ENCODE data around the gene VWA8. TPM values are rescaled to one million over a fixed set of nuclear protein-coding genes. Genes with fewer than 3 reads are reported as not detected.

VWA8 gene
- total RNA-seq, 2 experiments from 2014 or later = 18.6 to 21.1 TPM

- Mint-ChIP-seq H3K4me3 (no peak overlapping the region), H3K27ac (no peak overlapping the region), H3K9me3 (no peaks in the 10 kb centered on the region), H3K36me3 (peaks cover 3% of the 10 kb centered on the region), H3K4me1 (no peaks in the 10 kb centered on the region), H3K27me3 (no peaks in the 10 kb centered on the region)
- POLR2A ChIA-PET = no interaction called here
- no peak for ATAC-seq (ENCODE audit: low read depth)
- no peak for DNase-seq
Observed at GRCh38 chr13:41782086-41782485, 178.8 kb downstream of the VWA8 start.

- ATAC-seq (ENCODE audit: low read depth) = no peak
- H3K27me3 Mint-ChIP-seq = no peaks in the 10 kb centered on the region
- H3K9me3 Mint-ChIP-seq = no peaks in the 10 kb centered on the region
- peaks cover 3% of the 10 kb centered on the region for H3K36me3 Mint-ChIP-seq
- POLR2A ChIA-PET = no interaction called here
- no peak overlapping the region for H3K4me3 Mint-ChIP-seq
- no peak for DNase-seq
- H3K4me1 Mint-ChIP-seq = no peaks in the 10 kb centered on the region
- H3K27ac Mint-ChIP-seq = no peak overlapping the region
Observed at GRCh38 chr13:41780715-41781706, 179.9 kb downstream of the VWA8 start.

- Mint-ChIP-seq H3K36me3 (peaks cover 6% of the 10 kb centered on the region), H3K27me3 (no peaks in the 10 kb centered on the region), H3K9me3 (no peaks in the 10 kb centered on the region), H3K4me3 (no peak overlapping the region), H3K27ac (no peak overlapping the region), H3K4me1 (no peaks in the 10 kb centered on the region)
- DNase-seq (no peak), ATAC-seq (ENCODE audit: low read depth) (no peak)
- POLR2A ChIA-PET = no interaction called here
Observed at GRCh38 chr13:41775251-41775650, 185.7 kb downstream of the VWA8 start.

GRCh38 chr13:41774605-41775218 lies 186.2 kb downstream of the VWA8 start:
- POLR2A ChIA-PET = no interaction called here
- ATAC-seq (ENCODE audit: low read depth) (no peak), DNase-seq (no peak)
- H3K4me1 Mint-ChIP-seq = no peaks in the 10 kb centered on the region
- H3K4me3 Mint-ChIP-seq = no peak overlapping the region
- H3K27ac Mint-ChIP-seq = no peak overlapping the region
- H3K36me3 Mint-ChIP-seq = peaks cover 6% of the 10 kb centered on the region
- H3K9me3 Mint-ChIP-seq = no peaks in the 10 kb centered on the region
- H3K27me3 Mint-ChIP-seq = no peaks in the 10 kb centered on the region

- Mint-ChIP-seq H3K9me3 (no peaks in the 10 kb centered on the region), H3K4me1 (peaks cover 7% of the 10 kb centered on the region), H3K4me3 (no peak overlapping the region), H3K27me3 (no peaks in the 10 kb centered on the region), H3K36me3 (peaks cover 1% of the 10 kb centered on the region), H3K27ac (no peak overlapping the region)
- DNase-seq (no peak), ATAC-seq (ENCODE audit: low read depth) (no peak)
- POLR2A ChIA-PET = no interaction called here
Observed at GRCh38 chr13:41767801-41768200, 193.1 kb downstream of the VWA8 start.

GRCh38 chr13:41766439-41766838 lies 194.5 kb downstream of the VWA8 start:
- POLR2A ChIA-PET = no interaction called here
- H3K27ac Mint-ChIP-seq = no peak overlapping the region
- no peak overlapping the region for H3K4me3 Mint-ChIP-seq
- ATAC-seq (ENCODE audit: low read depth) (no peak), DNase-seq (no peak)
- H3K36me3 Mint-ChIP-seq = peaks cover 4% of the 10 kb centered on the region
- H3K9me3 Mint-ChIP-seq = no peaks in the 10 kb centered on the region
- no peaks in the 10 kb centered on the region for H3K27me3 Mint-ChIP-seq
- peaks cover 8% of the 10 kb centered on the region for H3K4me1 Mint-ChIP-seq

GRCh38 chr13:41765813-41766212 lies 195.1 kb downstream of the VWA8 start:
- peaks cover 8% of the 10 kb centered on the region for H3K4me1 Mint-ChIP-seq

GRCh38 chr13:41765020-41765419 lies 195.9 kb downstream of the VWA8 start:
- POLR2A ChIA-PET = no interaction called here
- H3K36me3 Mint-ChIP-seq = peaks cover 11% of the 10 kb centered on the region
- DNase-seq (no peak), ATAC-seq (ENCODE audit: low read depth) (no peak)
- H3K27ac Mint-ChIP-seq = no peak overlapping the region
- H3K9me3 Mint-ChIP-seq = no peaks in the 10 kb centered on the region
- no peaks in the 10 kb centered on the region for H3K27me3 Mint-ChIP-seq
- peaks cover 8% of the 10 kb centered on the region for H3K4me1 Mint-ChIP-seq
- no peak overlapping the region for H3K4me3 Mint-ChIP-seq

More at GRCh38 chr13:41765813-41766212, 195.1 kb downstream of the VWA8 start:
- Mint-ChIP-seq H3K27ac (no peak overlapping the region), H3K4me3 (no peak overlapping the region), H3K36me3 (peaks cover 6% of the 10 kb centered on the region), H3K27me3 (no peaks in the 10 kb centered on the region), H3K9me3 (no peaks in the 10 kb centered on the region)
- DNase-seq (no peak), ATAC-seq (ENCODE audit: low read depth) (no peak)
- POLR2A ChIA-PET = no interaction called here

- ATAC-seq (ENCODE audit: low read depth) = no peak
- Mint-ChIP-seq H3K4me1 (peaks cover 8% of the 10 kb centered on the region), H3K9me3 (no peaks in the 10 kb centered on the region), H3K36me3 (peaks cover 13% of the 10 kb centered on the region), H3K27ac (no peak overlapping the region), H3K27me3 (no peaks in the 10 kb centered on the region), H3K4me3 (peak overlapping the region; percentile 5)
- no peak for DNase-seq
- POLR2A ChIA-PET = no interaction called here
Observed at GRCh38 chr13:41764558-41764957, 196.4 kb downstream of the VWA8 start.

GRCh38 chr13:41763782-41764181 lies 197.1 kb downstream of the VWA8 start:
- Mint-ChIP-seq H3K4me1 (peaks cover 8% of the 10 kb centered on the region), H3K27ac (no peak overlapping the region), H3K27me3 (no peaks in the 10 kb centered on the region), H3K36me3 (peaks cover 18% of the 10 kb centered on the region), H3K4me3 (no peak overlapping the region), H3K9me3 (no peaks in the 10 kb centered on the region)
- DNase-seq (no peak), ATAC-seq (ENCODE audit: low read depth) (no peak)
- POLR2A ChIA-PET = no interaction called here

GRCh38 chr13:41762796-41763195 lies 198.1 kb downstream of the VWA8 start:
- peaks cover 19% of the 10 kb centered on the region for H3K36me3 Mint-ChIP-seq
- POLR2A ChIA-PET = no interaction called here
- peaks cover 8% of the 10 kb centered on the region for H3K4me1 Mint-ChIP-seq
- no peak overlapping the region for H3K4me3 Mint-ChIP-seq
- H3K27me3 Mint-ChIP-seq = no peaks in the 10 kb centered on the region
- DNase-seq (no peak), ATAC-seq (ENCODE audit: low read depth) (no peak)
- no peaks in the 10 kb centered on the region for H3K9me3 Mint-ChIP-seq
- H3K27ac Mint-ChIP-seq = no peak overlapping the region

- POLR2A ChIA-PET = no interaction called here
- Mint-ChIP-seq H3K4me3 (no peak overlapping the region), H3K9me3 (peaks cover 2% of the 10 kb centered on the region), H3K27ac (no peak overlapping the region), H3K36me3 (peaks cover 32% of the 10 kb centered on the region), H3K27me3 (no peaks in the 10 kb centered on the region), H3K4me1 (no peaks in the 10 kb centered on the region)
- ATAC-seq (ENCODE audit: low read depth) (no peak), DNase-seq (no peak)
Observed at GRCh38 chr13:41756198-41756880, 204.6 kb downstream of the VWA8 start.

- POLR2A ChIA-PET = no interaction called here
- Mint-ChIP-seq H3K27me3 (no peaks in the 10 kb centered on the region), H3K9me3 (peaks cover 6% of the 10 kb centered on the region), H3K27ac (no peak overlapping the region), H3K36me3 (peaks cover 44% of the 10 kb centered on the region), H3K4me3 (no peak overlapping the region), H3K4me1 (no peaks in the 10 kb centered on the region)
- no peak for DNase-seq
- ATAC-seq (ENCODE audit: low read depth) = no peak
Observed at GRCh38 chr13:41751734-41752445, 209.0 kb downstream of the VWA8 start.

Measured in activated naive CD8-positive, alpha-beta T cell treated with anti-CD3 and anti-CD28 coated beads, Interleukin-2, amount 10 ng/mL, durations not matched to agents 7 days and 5 days (primary cell).